ENCODE results near the gene LARP4.
A peak's percentile ranks its signal among the peaks of the same experiment; 100 is the strongest.
"Not testable (repeated sequence)": the region's sequence is repeated elsewhere in the genome, so short reads cannot be mapped to it uniquely, and the experiment has no call there.

LARP4 gene

DNA sequence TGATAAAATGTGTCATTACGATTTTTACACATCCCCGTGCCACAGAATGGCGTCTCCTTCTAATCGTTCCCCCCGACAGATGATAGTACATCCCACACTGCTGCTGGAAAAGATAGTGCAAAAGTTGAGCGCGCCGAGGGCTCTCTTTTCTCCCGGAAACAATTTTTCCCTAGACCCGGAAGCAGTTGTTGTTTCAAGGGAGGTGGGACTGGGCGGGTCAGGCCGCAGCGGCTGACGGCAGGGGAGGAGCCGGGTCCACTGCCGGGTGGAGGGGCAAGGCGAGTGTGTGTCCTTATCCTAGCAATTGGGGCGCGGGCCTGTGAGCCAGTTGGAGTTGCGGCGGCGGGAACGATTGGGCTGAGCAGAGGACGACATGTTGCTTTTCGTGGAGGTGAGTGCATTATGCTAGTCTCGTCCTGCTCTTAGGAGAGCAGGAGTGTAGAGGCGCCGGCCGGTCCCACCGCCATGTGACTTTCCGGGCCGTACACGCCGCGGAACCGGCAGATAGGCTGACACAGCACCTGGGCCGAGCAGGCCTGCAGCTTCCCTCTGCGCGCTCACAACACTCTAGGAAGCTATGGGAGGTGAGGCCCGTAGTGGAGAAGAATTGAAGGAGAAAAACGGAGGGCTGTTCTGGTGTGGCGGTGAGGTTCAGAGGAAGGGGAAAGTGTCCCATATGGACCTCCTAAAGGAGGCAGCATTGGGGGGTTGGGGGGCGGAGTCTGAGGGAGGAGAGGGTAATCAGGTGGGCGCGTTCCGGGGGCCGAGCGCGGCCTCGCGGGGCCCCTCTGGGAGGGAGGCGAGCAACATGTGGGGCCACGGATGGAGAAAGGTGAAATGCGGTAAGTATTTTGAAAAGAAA lies at the start of gene LARP4:
Gene LARP4 (plus strand): TSS at position 248 of the 862 bp plus-strand sequence. CDS start 126 bp downstream, at position 374.
- DNase-seq, result peak; percentile 91
- peak; percentile 98 for ATAC-seq

DNA sequence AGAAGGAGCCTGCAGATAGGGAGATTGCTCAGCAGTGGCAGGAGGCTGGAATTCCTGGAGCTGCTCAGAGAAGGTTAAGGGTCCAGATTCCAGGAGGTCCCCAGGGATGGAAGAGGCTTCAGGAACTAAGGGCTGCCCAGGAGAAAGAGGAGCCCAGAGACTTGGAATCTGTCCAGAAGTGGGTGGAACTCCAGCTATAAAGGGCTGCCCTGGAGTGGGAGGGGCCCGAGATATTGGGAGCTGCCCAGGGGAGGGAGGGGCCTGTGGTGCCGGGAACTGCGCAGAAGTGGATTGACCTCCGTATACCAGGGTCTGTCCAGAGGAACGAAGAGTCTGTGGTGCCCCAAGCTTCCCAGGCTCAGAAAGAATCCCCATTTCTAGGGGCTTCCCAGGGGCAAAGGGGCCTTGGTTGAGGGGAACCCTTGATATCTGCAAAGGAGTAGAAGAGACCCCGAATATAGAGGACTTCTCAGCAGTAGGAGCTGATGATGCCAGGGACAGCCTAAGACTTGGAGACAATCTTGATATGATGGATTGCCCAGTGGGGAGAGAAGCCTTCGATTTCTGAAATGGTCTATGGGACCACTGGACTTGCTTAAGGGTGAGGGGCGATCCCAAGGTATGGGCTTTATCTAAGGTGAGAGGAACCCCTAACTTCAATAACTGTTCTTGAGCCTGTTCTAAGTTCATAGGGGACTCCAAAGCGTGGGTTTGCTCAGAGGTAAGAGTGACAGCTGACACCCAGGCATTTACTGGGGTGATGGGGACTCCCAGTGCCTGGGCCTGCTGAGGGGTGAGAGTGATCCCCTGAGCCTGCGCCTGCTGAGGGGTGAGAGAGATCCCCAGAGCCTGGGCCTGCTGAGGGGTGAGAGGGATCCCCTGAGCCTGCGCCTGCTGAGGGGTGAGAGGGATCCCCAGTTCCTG lies 49.3 kb upstream of the LARP4 start:
- ATAC-seq (no peak), DNase-seq (no peak)

- ATAC-seq (no peak), DNase-seq (no peak)
Measured at GRCh38 chr12:50353404-50353803, 47.3 kb upstream of the LARP4 start.

GRCh38 chr12:50353869-50354593 lies 46.7 kb upstream of the LARP4 start:
- ATAC-seq, result no peak
- DNase-seq, result no peak

DNA sequence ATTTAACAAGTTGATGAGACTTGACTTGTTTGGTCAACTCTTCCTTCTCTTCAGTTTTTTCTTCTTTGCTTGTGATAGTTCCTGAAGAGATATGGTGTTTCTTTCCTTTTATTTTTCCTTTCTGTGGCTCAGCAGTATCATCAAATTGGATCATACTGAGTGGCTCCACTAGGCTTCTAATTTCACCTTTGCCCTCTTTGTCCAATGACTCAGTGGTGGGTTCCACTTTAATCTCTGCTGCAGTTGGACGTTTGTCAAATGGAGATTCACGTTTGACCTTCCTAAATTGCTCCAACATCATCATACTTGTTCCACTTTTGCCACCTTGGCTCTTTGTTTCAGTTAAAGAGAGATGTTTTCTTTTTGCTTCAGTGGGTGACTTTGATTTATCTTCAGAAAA lies 45.8 kb upstream of the LARP4 start:
- DNase-seq, result no peak
- no peak for ATAC-seq

GRCh38 chr12:50355365-50355764 lies 45.3 kb upstream of the LARP4 start:
- no peak for DNase-seq

GRCh38 chr12:50362671-50363070 lies 38.0 kb upstream of the LARP4 start:
- ATAC-seq (no peak), DNase-seq (no peak)

More at GRCh38 chr12:50355365-50355764, 45.3 kb upstream of the LARP4 start:
- no peak for ATAC-seq

DNA sequence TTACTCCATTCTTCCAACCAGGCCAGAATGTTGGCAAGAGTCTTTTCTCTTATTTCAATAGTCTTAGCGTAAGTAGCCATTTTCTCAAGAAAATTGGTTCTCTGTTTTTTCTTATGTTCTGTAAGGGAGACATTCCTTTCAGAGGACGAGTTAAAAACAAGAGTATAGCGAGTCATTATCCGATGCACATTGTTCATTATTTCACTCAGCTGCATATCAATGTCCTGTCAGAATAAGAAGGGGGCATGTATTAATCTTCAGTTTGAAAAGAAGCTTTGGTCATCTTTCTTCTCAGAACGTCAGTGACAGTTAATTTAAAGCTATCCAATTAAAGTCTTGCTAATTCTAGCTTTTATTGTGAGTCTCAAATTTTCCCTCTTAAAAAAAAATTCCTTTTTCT lies 37.5 kb upstream of the LARP4 start:
- no peak for DNase-seq
- ATAC-seq, result no peak

DNA sequence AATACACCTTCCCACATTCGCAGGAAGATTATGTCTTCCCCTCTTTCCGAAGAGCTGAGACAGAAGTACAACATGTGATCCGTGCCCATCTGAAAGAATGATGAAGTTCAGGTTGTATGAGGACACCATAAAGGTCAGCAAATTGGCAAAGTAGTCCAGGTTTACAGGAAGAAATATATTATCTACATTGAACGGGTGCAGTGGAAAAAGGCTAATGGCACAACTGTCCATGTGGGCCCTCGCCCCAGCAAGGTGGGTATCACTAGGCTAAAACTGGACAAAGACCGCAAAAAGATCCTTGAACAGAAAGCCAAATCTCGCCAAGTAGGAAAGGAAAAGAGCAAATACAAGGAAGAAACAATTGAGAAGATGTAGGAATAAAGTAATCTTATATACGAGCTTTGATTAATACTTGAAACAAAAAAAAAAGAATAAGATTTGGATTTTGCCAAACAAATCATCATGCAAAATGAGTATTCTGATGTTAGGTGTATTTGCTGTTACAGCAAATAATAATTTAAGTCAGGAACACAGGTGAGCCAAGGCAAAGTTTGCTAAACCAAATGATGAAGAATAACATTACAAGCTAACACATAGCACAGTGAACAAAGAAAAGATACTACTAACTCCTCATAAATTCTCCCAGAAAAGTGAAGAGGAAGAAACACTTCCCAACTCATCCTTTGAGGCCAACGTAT lies 34.8 kb upstream of the LARP4 start:
- no peak for ATAC-seq
- no peak for DNase-seq

GRCh38 chr12:50370672-50371071 lies 30.0 kb upstream of the LARP4 start:
- not testable (repeated sequence) for DNase-seq, ATAC-seq

- no peak for DNase-seq
- ATAC-seq, result no peak
Measured at GRCh38 chr12:50375802-50376201, 24.9 kb upstream of the LARP4 start.

- DNase-seq (no peak), ATAC-seq (no peak)
Measured at GRCh38 chr12:50380761-50381325, 19.8 kb upstream of the LARP4 start.

GRCh38 chr12:50387487-50387886 lies 13.2 kb upstream of the LARP4 start:
- DNase-seq, result no peak
- ATAC-seq, result no peak

DNA sequence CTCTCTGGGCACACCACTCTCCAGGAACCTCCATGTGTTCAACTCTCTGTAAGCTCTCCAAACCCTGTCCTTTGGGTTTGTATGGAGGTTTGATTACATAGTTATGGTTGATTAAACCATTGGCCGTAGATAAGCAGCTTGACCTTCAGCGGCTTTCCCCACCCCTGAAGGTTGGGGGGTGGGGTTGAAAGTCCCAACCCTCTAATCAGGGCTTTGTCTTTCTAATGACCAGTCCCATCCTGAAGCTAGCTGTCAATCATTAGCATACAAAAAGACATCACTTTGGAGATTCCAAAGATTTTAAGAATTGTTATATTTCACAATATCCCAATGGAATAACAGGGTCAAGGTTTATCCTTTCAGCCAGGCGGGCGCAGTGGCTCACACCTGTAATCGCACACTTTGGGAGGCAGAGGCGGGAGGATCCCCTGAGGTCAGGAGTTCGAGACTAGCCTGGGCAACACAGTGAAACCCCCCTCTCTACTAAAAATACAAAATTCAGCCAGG lies 12.7 kb upstream of the LARP4 start:
- DNase-seq, result no peak
- ATAC-seq, result no peak

- ATAC-seq, DNase-seq: not testable (repeated sequence)
Measured at GRCh38 chr12:50388793-50389192, 11.9 kb upstream of the LARP4 start.

DNA sequence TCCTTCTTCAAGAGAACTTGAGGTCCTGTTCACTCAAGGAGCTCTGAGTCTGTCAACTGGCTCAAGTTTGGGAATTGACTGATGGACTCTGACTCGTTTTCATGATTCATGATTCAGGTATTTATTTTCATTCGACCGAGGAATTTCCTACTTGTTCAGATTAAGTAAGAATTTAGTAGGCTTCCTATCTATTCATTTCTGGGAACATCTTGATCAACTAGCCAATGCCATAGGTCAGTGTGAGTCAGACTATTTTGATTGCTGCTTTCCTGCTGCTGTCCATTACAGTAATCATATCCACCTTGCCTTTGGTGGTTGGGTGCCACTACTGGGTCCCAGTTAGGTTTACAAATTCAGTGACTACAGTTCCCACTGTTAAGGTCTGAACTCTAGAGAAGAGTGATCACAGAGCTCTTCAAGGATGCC lies 10.4 kb upstream of the LARP4 start:
- ATAC-seq, result no peak
- DNase-seq, result no peak

DNA sequence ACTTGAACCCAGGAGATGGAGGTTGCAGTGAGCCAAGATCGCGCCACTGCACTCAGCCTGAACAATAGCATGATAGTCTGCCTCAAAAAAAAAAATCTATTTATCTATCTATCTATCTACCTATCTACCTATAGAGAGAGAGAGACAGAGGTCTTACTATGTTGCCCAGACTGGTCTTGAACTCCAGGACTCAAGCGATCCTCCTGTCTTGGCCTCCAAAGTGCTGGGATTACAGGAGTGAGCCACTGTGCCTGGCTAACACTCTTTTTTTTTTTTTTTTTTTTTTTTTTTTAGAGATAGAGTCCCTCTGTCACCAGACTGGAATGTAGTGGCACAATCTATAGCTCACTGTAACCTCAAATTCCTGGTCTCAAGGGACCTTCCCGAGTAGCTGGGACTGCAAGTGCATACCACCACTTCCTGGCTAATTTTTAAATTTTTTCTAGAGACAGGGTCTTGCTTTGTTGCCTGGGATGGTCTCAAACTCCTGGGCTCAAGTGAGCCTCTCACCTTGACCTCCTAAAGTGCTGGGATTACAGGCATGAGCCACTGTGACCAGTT lies 6.1 kb upstream of the LARP4 start:
- DNase-seq (no peak), ATAC-seq (no peak)

- no peak for ATAC-seq
- no peak for DNase-seq
Measured at GRCh38 chr12:50397117-50397650, 3.5 kb upstream of the LARP4 start.

DNA sequence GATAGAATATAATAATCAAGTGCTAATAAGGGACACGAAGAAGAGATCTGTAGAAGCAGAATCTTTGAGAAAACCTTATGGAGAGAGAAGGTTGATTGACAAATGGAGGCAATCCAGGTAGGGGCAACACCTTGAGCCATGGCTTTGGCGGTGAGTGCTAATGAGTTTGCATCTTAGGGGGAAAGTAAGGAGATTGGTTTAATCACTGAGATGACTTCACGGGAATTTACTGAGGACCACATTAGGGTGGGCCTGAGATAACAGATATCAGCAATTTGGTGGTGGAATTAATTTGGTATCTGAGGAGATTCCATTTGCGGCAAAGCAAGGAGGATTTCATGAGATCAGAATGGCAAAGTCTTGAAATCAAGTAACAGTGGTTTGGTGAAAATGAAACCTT lies 1.8 kb upstream of the LARP4 start:
- DNase-seq, result no peak
- ATAC-seq, result no peak

- ATAC-seq (no peak), DNase-seq (no peak)
Measured at GRCh38 chr12:50400104-50400637, 514 bp upstream of the LARP4 start.

Data from stimulated activated naive CD8-positive, alpha-beta T cell treated with anti-CD3 and anti-CD28 coated beads, Interleukin-15, Interleukin-2, amounts not matched to agents 100 U/mL and 50 U/mL, for 24 hours (primary cell).